ENCODE data around the gene LRP8. TPM values are rescaled to one million over a fixed set of nuclear protein-coding genes. Genes with fewer than 3 reads are reported as not detected.

The LRP8 gene
- total RNA-seq, 4 donors from 2014 or later, result 0.76 to 4.0 (median 2.0) TPM

- WGBS, 2 donors, result 73 to 77% methylated on average over 5 of the region's 5 CpGs
- intact Hi-C loops (cut with DNase I; ENCODE audit: low total_unique reads), result no loop called here
Measured at GRCh38 chr1:53330819-53331218, 2.9 kb upstream of the LRP8 start.

GRCh38 chr1:53328541-53329499 is 950 bp upstream of the LRP8 start:
- H3K4me3 ChIP-seq (ENCODE audit: low read depth, poor library complexity, severe bottlenecking), result no peak overlapping the region
- WGBS, 2 donors, result 75 to 85% methylated on average over 34 to 35 of the region's 35 CpGs
- TF ChIP-seq POLR2A (IDR thresholded peaks at IDR 0.05), result no peak
- TF ChIP-seq CTCF (IDR thresholded peaks at IDR 0.05), result no peak
- DNase-seq (ENCODE audit: low spot score in 2 of 2), result peak in 1 of 2 donors; percentile 79
- intact Hi-C loops (cut with DNase I; ENCODE audit: low total_unique reads), result no loop called here

More at GRCh38 chr1:53330819-53331218, 2.9 kb upstream of the LRP8 start:
- peak in 1 of 2 donors; percentile 46 for DNase-seq (ENCODE audit: low spot score in 2 of 2)
- H3K4me3 ChIP-seq (ENCODE audit: low read depth, poor library complexity, severe bottlenecking), result no peak overlapping the region
- TF ChIP-seq CTCF (IDR thresholded peaks at IDR 0.05) (no peak), POLR2A (IDR thresholded peaks at IDR 0.05) (no peak)

GRCh38 chr1:53327182-53327913 is 522 bp downstream of the LRP8 start:
- TF ChIP-seq POLR2A (IDR thresholded peaks at IDR 0.05) (no peak), CTCF (IDR thresholded peaks at IDR 0.05) (no peak)
- intact Hi-C loops (cut with DNase I; ENCODE audit: low total_unique reads), result no loop called here
- peak overlapping the region; percentile 62 for H3K4me3 ChIP-seq (ENCODE audit: low read depth, poor library complexity, severe bottlenecking)
- peak in 1 of 2 donors; percentile 90 for DNase-seq (ENCODE audit: low spot score in 2 of 2)
- WGBS, 2 donors, result 0 to 1% methylated on average over 36 to 62 of the region's 68 CpGs

- intact Hi-C loops (cut with DNase I; ENCODE audit: low total_unique reads), result no loop called here
- DNase-seq (ENCODE audit: low spot score in 2 of 2), result no peak
- H3K4me3 ChIP-seq (ENCODE audit: low read depth, poor library complexity, severe bottlenecking), result peak overlapping the region; percentile 62
- no peak for TF ChIP-seq CTCF (IDR thresholded peaks at IDR 0.05)
- no peak for TF ChIP-seq POLR2A (IDR thresholded peaks at IDR 0.05)
- WGBS, 2 donors, result 0% methylated on average over 2 to 36 of the region's 53 CpGs
Measured at GRCh38 chr1:53326598-53327181, 1.2 kb downstream of the LRP8 start.

- WGBS, 2 donors, result 0 to 1% methylated on average over 25 to 33 of the region's 42 CpGs
- peak overlapping the region; percentile 62 for H3K4me3 ChIP-seq (ENCODE audit: low read depth, poor library complexity, severe bottlenecking)
- no peak for TF ChIP-seq POLR2A (IDR thresholded peaks at IDR 0.05)
- DNase-seq (ENCODE audit: low spot score in 2 of 2), result peak; percentile 79 to 96
- intact Hi-C loops (cut with DNase I; ENCODE audit: low total_unique reads), result no loop called here
Measured at GRCh38 chr1:53326088-53326597, 1.7 kb downstream of the LRP8 start.
